ENCODE results near the gene GABARAP.

The GABARAP gene

DNA sequence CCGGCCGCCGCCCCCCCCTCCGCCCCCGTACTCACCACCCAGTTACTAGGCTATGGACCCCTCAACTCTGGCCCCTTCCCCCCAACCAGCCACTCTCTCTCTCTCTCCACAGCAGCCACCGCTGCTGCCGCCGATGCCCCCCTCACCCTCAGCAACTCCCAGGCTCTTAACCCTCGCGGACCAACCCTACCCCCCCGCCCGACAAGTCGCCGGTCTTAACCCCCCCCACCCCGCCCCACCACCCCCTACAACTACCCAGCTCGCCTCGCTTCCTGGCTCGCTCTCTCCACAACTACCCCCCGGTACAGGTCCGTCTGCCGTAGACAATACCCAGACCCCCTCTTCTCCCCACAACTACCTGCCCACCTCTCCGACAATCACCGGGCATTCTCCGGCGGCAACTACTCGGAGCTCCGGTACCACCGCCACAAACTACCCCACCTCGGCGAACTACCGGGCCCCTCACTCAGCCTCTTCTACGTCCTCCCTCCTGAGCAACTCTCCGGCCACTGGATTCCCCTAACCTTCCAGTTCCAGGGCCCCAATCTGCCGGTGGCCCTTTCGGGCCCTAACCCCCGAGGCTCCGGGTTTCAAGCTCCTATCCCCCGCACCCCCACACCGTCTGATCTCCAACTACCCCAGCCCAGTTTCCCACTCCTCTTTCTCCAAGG lies 3.7 kb downstream of the GABARAP start (continued):
- TF ChIP-seq ZBTB7A (tag by site-specific recombination; IDR thresholded peaks at IDR 0.05; ENCODE audit: low read depth) (peak; percentile 57; the same call in 1 of the 2 replicates), ZNF266 (tag by site-specific recombination; IDR thresholded peaks at IDR 0.05; ENCODE audit: low read depth) (0 out of 2 replicates have a peak, but pooled peaks have one; percentile 25), ZBTB20 (tag by site-specific recombination; IDR thresholded peaks at IDR 0.05) (peak; percentile 93), PRDM1 (tag by site-specific recombination; IDR thresholded peaks at IDR 0.05) (no peak), ZBTB8A (tag by site-specific recombination; IDR thresholded peaks at IDR 0.05) (peak; percentile 43; the same call in 1 of the 2 replicates), ZNF48 (tag by site-specific recombination; IDR thresholded peaks at IDR 0.05) (no peak), ZNF623 (tag by site-specific recombination; IDR thresholded peaks at IDR 0.05) (peak; percentile 16; the same call in 1 of the 2 replicates), ZSCAN30 (tag by site-specific recombination; IDR thresholded peaks at IDR 0.05) (no peak)
- TF ChIP-seq, protein P1, sequence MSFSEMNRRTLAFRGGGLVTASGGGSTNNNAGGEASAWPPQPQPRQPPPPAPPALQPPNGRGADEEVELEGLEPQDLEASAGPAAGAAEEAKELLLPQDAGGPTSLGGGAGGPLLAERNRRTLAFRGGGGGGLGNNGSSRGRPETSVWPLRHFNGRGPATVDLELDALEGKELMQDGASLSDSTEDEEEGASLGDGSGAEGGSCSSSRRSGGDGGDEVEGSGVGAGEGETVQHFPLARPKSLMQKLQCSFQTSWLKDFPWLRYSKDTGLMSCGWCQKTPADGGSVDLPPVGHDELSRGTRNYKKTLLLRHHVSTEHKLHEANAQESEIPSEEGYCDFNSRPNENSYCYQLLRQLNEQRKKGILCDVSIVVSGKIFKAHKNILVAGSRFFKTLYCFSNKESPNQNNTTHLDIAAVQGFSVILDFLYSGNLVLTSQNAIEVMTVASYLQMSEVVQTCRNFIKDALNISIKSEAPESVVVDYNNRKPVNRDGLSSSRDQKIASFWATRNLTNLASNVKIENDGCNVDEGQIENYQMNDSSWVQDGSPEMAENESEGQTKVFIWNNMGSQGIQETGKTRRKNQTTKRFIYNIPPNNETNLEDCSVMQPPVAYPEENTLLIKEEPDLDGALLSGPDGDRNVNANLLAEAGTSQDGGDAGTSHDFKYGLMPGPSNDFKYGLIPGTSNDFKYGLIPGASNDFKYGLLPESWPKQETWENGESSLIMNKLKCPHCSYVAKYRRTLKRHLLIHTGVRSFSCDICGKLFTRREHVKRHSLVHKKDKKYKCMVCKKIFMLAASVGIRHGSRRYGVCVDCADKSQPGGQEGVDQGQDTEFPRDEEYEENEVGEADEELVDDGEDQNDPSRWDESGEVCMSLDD (tag by site-specific recombination; IDR thresholded peaks at IDR 0.05) = 0 out of 2 replicates have a peak, but pooled peaks have one; percentile 8

DNA sequence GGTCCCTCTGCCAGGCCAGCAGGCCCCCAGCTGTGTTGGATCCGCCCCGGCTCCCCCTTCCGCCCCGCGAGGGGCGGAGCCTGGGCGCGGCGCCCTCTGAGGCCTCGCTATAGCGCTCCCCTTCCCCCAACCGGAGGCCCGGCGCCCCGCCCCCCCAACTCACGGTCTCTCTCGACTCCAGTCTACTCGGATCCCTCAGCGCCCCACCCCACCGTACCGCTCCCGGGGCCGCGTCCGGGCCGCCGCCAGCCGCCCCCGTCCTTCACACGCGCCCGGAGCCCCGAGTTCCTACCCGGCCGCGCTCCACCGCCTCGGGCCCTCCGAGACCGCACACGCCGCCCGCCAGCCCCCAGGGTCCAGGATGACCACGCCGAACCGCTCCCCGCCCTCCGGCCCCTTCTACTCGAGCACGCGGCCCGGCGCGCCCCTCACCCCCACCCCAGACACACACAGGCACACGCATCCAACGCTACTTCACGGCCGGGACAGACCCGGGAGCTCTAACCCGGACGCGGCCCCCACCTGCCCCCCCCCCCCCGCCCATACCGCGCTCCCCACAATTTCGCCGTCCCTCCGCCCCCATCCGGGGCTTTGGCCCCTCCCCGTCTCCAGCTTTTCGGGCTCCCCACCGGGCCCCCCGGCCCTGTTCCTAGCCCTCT lies 4.4 kb downstream of the GABARAP start:
- ChIA-PET CTCF (interaction anchor here (0.9 to 3.0 kb wide), 3 partner anchors 18 to 59 kb away, joined by 3 to 12 read pairs (median 6); partner anchors contain the start of genes ACADVL, DLG4 and SLC2A4), POLR2A (interaction anchor here (0.6 to 14.2 kb wide), 11 partner anchors 12 to 465 kb away, joined by 3 to 284 read pairs (median 6); partner anchors contain the start of genes ACADVL, CTDNEP1, DLG4 and ELP5)
- Histone ChIP-seq H3K36me3 (ENCODE audit: control insufficient read depth in 2 of 2, insufficient read depth in 1 of 2, low read length in 2 of 2) (peaks cover 18 to 45% of the 10 kb centered on the region in 2 experiments), H3K4me1 (ENCODE audit: control insufficient read depth, insufficient read depth, low read length) (peaks cover 10% of the 10 kb centered on the region; the same call in 1 of the 2 replicates), H3K27ac (ENCODE audit: extremely low read depth, low read depth, low read length) (peak overlapping the region; percentile 90), H3K9me3 (ENCODE audit: control insufficient read depth, insufficient read depth, low read depth, low read length) (no peaks in the 10 kb centered on the region), H3K4me3 (ENCODE audit: low read depth, low read length) (peak overlapping the region; percentile 90)
- TF ChIP-seq ZNF621 (tag by site-specific recombination; IDR thresholded peaks at IDR 0.05) (no peak), GLIS1 (tag by site-specific recombination; IDR thresholded peaks at IDR 0.05) (peak; percentile 90; the same call in 1 of the 2 replicates), ZNF660 (tag by site-specific recombination; IDR thresholded peaks at IDR 0.05) (0 out of 2 replicates have a peak, but pooled peaks have one; percentile 41), KLF8 (tag by site-specific recombination; IDR thresholded peaks at IDR 0.05) (peak; percentile 80; the same call in 1 of the 2 replicates), KLF7 (tag by site-specific recombination; IDR thresholded peaks at IDR 0.05; ENCODE audit: borderline replicate concordance) (peak; percentile 59; the same call in 1 of the 2 replicates), KLF10 (tag by site-specific recombination; IDR thresholded peaks at IDR 0.05) (peak; percentile 69), YY1 (tag by site-specific recombination; IDR thresholded peaks at IDR 0.05) (no peak), BCL11A (tag by site-specific recombination; IDR thresholded peaks at IDR 0.05; ENCODE audit: low read depth) (no peak), ZBTB8A (tag by site-specific recombination; IDR thresholded peaks at IDR 0.05) (peak; percentile 100), ZNF423 (tag by site-specific recombination; IDR thresholded peaks at IDR 0.05) (0 out of 2 replicates have a peak, but pooled peaks have one; percentile 22), KLF16 (tag by site-specific recombination; IDR thresholded peaks at IDR 0.05) (peak; percentile 58; the same call in 1 of the 2 replicates), ZNF610 (tag by site-specific recombination; IDR thresholded peaks at IDR 0.05; ENCODE audit: borderline replicate concordance) (no peak)
- TF ChIP-seq, protein P2, sequence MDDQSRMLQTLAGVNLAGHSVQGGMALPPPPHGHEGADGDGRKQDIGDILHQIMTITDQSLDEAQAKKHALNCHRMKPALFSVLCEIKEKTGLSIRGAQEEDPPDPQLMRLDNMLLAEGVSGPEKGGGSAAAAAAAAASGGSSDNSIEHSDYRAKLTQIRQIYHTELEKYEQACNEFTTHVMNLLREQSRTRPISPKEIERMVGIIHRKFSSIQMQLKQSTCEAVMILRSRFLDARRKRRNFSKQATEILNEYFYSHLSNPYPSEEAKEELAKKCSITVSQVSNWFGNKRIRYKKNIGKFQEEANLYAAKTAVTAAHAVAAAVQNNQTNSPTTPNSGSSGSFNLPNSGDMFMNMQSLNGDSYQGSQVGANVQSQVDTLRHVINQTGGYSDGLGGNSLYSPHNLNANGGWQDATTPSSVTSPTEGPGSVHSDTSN (CRISPR knock-in tag; IDR thresholded peaks at IDR 0.05) = 0 out of 2 replicates have a peak, but pooled peaks have one; percentile 42
- TF ChIP-seq, protein P3, sequence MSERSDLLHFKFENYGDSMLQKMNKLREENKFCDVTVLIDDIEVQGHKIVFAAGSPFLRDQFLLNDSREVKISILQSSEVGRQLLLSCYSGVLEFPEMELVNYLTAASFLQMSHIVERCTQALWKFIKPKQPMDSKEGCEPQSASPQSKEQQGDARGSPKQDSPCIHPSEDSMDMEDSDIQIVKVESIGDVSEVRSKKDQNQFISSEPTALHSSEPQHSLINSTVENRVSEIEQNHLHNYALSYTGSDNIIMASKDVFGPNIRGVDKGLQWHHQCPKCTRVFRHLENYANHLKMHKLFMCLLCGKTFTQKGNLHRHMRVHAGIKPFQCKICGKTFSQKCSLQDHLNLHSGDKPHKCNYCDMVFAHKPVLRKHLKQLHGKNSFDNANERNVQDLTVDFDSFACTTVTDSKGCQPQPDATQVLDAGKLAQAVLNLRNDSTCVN (tag by site-specific recombination; optimal IDR thresholded peaks at IDR 0.05) = peak; percentile 88
- TF ChIP-seq, protein P4, sequence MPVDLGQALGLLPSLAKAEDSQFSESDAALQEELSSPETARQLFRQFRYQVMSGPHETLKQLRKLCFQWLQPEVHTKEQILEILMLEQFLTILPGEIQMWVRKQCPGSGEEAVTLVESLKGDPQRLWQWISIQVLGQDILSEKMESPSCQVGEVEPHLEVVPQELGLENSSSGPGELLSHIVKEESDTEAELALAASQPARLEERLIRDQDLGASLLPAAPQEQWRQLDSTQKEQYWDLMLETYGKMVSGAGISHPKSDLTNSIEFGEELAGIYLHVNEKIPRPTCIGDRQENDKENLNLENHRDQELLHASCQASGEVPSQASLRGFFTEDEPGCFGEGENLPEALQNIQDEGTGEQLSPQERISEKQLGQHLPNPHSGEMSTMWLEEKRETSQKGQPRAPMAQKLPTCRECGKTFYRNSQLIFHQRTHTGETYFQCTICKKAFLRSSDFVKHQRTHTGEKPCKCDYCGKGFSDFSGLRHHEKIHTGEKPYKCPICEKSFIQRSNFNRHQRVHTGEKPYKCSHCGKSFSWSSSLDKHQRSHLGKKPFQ (tag by site-specific recombination; IDR thresholded peaks at IDR 0.05) = no peak
- TF ChIP-seq, protein P5, sequence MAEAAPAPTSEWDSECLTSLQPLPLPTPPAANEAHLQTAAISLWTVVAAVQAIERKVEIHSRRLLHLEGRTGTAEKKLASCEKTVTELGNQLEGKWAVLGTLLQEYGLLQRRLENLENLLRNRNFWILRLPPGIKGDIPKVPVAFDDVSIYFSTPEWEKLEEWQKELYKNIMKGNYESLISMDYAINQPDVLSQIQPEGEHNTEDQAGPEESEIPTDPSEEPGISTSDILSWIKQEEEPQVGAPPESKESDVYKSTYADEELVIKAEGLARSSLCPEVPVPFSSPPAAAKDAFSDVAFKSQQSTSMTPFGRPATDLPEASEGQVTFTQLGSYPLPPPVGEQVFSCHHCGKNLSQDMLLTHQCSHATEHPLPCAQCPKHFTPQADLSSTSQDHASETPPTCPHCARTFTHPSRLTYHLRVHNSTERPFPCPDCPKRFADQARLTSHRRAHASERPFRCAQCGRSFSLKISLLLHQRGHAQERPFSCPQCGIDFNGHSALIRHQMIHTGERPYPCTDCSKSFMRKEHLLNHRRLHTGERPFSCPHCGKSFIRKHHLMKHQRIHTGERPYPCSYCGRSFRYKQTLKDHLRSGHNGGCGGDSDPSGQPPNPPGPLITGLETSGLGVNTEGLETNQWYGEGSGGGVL (tag by site-specific recombination; IDR thresholded peaks at IDR 0.05) = peak; percentile 45; the same call in 1 of the 2 replicates
